ENCODE results near the gene FTSJ1. TPM values are rescaled to one million over a fixed set of nuclear protein-coding genes. Genes with fewer than 3 reads are reported as not detected.

Gene FTSJ1
- total and polyA plus RNA-seq, 2 donors from 2014 or later, result 30.6 to 33.9 TPM

GRCh38 chrX:48496660-48497059, 20.7 kb downstream of the FTSJ1 start:
- no peak for TF ChIP-seq CTCF (IDR thresholded peaks at IDR 0.05; ENCODE audit: borderline replicate concordance, extremely low read depth, insufficient read depth)
- no peak overlapping the region for H3K9ac ChIP-seq (ENCODE audit: low read length in 3 of 3)
- FAIRE-seq (no peak), DNase-seq (peak in 1 of 5 donors; percentile 28)
- no peak overlapping the region for H3K4me3 ChIP-seq (ENCODE audit: low read length in 3 of 3)
- no peaks in the 10 kb centered on the region for H3K36me3 ChIP-seq (ENCODE audit: control insufficient read depth in 2 of 3, insufficient read depth in 3 of 3, low read length in 3 of 3)
- H3K4me1 ChIP-seq (ENCODE audit: control insufficient read depth in 2 of 3, insufficient read depth in 2 of 3, low read depth in 1 of 3, low read length in 3 of 3), result no peaks in the 10 kb centered on the region
- H3K9me3 ChIP-seq (ENCODE audit: control insufficient read depth in 2 of 3, insufficient read depth in 1 of 3, low read length in 3 of 3), result no peaks in the 10 kb centered on the region
- intact Hi-C loops (cut with DNase I), result no loop called here
- no peaks in the 10 kb centered on the region for H3K27me3 ChIP-seq (ENCODE audit: control insufficient read depth, insufficient read depth, low read length)
- H3K27ac ChIP-seq (ENCODE audit: low read depth in 2 of 2, low read length in 2 of 2), result no peak overlapping the region

GRCh38 chrX:48497871-48498270, 21.9 kb downstream of the FTSJ1 start:
- H3K36me3 ChIP-seq (ENCODE audit: control insufficient read depth in 2 of 3, insufficient read depth in 3 of 3, low read length in 3 of 3), result no peaks in the 10 kb centered on the region
- no peaks in the 10 kb centered on the region for H3K27me3 ChIP-seq (ENCODE audit: control insufficient read depth, insufficient read depth, low read length)
- no peak overlapping the region for H3K9ac ChIP-seq (ENCODE audit: low read length in 3 of 3)
- DNase-seq (peak in 1 of 5 donors; percentile 12), FAIRE-seq (no peak)
- H3K27ac ChIP-seq (ENCODE audit: low read depth in 2 of 2, low read length in 2 of 2), result no peak overlapping the region
- no peak overlapping the region for H3K4me3 ChIP-seq (ENCODE audit: low read length in 3 of 3)
- H3K9me3 ChIP-seq (ENCODE audit: control insufficient read depth in 2 of 3, insufficient read depth in 1 of 3, low read length in 3 of 3), result no peaks in the 10 kb centered on the region
- no peaks in the 10 kb centered on the region for H3K4me1 ChIP-seq (ENCODE audit: control insufficient read depth in 2 of 3, insufficient read depth in 2 of 3, low read depth in 1 of 3, low read length in 3 of 3)
- TF ChIP-seq CTCF (IDR thresholded peaks at IDR 0.05; ENCODE audit: borderline replicate concordance, extremely low read depth, insufficient read depth), result no peak
- intact Hi-C loops (cut with DNase I), result no loop called here

- no peaks in the 10 kb centered on the region for H3K4me1 ChIP-seq (ENCODE audit: control insufficient read depth in 2 of 3, insufficient read depth in 2 of 3, low read depth in 1 of 3, low read length in 3 of 3)
- H3K4me3 ChIP-seq (ENCODE audit: low read length in 3 of 3), result no peak overlapping the region
- DNase-seq (no peak), FAIRE-seq (no peak)
- H3K27ac ChIP-seq (ENCODE audit: low read depth in 2 of 2, low read length in 2 of 2), result no peak overlapping the region
- intact Hi-C loops (cut with DNase I), result no loop called here
- H3K27me3 ChIP-seq (ENCODE audit: control insufficient read depth, insufficient read depth, low read length), result no peaks in the 10 kb centered on the region
- H3K9me3 ChIP-seq (ENCODE audit: control insufficient read depth in 2 of 3, insufficient read depth in 1 of 3, low read length in 3 of 3), result no peaks in the 10 kb centered on the region
- no peak overlapping the region for H3K9ac ChIP-seq (ENCODE audit: low read length in 3 of 3)
- no peaks in the 10 kb centered on the region for H3K36me3 ChIP-seq (ENCODE audit: control insufficient read depth in 2 of 3, insufficient read depth in 3 of 3, low read length in 3 of 3)
- TF ChIP-seq CTCF (IDR thresholded peaks at IDR 0.05; ENCODE audit: borderline replicate concordance, extremely low read depth, insufficient read depth), result no peak
Observed at GRCh38 chrX:48498374-48498809, 22.4 kb downstream of the FTSJ1 start.

- intact Hi-C loops (cut with DNase I), result no loop called here
- DNase-seq (no peak), FAIRE-seq (no peak)
- H3K36me3 ChIP-seq (ENCODE audit: control insufficient read depth in 2 of 3, insufficient read depth in 3 of 3, low read length in 3 of 3), result no peaks in the 10 kb centered on the region
- H3K4me1 ChIP-seq (ENCODE audit: control insufficient read depth in 2 of 3, insufficient read depth in 2 of 3, low read depth in 1 of 3, low read length in 3 of 3), result no peaks in the 10 kb centered on the region
- H3K27me3 ChIP-seq (ENCODE audit: control insufficient read depth, insufficient read depth, low read length), result no peaks in the 10 kb centered on the region
- H3K4me3 ChIP-seq (ENCODE audit: low read length in 3 of 3), result no peak overlapping the region
- H3K9me3 ChIP-seq (ENCODE audit: control insufficient read depth in 2 of 3, insufficient read depth in 1 of 3, low read length in 3 of 3), result no peaks in the 10 kb centered on the region
- no peak for TF ChIP-seq CTCF (IDR thresholded peaks at IDR 0.05; ENCODE audit: borderline replicate concordance, extremely low read depth, insufficient read depth)
- no peak overlapping the region for H3K27ac ChIP-seq (ENCODE audit: low read depth in 2 of 2, low read length in 2 of 2)
- no peak overlapping the region for H3K9ac ChIP-seq (ENCODE audit: low read length in 3 of 3)
Observed at GRCh38 chrX:48504261-48504660, 28.3 kb downstream of the FTSJ1 start.
